ACHN (cell line): ENCODE measurements around the gene CD209.

Source experiments
- DNase-seq: peaks from one replicate; pipeline ENCODE4 v3.0.0-alpha.2; 2015
- in situ Hi-C: cut with HindIII; loops from 2 replicates; pipeline ENCODE4 v1.10.0; 2017; ENCODE audit warnings: low sequenced_read_pairs, low pct_ligation_motif_present, low pct_unique_long_range_greater_than_20kb

The CD209 gene

DNA sequence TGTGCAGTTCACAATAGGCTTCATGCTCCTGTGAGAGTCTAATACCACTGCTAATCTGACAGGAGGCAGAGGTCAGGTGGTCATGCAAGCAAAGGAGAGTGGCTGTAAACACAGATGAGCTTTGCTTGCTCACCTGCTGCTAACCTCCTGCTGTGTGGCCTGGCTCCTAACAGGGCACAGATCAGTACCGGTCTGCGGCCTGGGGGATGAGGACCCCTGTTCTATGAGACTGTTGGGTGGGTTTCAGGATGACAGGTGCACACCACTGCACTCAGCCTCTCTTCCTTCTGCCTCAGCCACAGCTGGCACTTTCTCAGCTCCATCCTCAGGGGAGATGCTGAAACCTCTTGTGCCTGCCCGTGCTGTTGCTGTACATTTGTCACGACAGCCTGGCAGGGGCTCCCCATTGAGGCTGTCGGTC is 25.1 kb downstream of the CD209 start:
- in situ Hi-C loops, result no loop called here
- no peak for DNase-seq

DNA sequence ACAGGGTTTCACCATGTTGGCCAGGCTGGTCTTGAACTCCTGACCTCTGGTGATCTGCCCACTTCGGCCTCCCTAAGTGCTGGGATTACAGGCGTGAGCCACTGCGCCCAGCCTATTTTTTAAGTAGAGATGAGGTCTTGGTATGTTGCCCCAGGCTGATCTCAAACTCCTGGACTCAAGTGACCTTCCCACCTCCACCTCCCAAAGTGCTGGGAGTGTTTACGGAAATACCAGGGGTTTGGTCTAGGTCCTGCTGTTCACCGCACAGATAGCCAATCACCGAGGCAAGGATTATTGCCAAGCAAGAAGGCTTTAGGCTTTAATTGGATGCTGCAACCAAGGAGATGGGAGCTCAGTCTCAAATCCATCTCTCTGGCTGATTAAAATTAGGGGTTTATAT is 27.0 kb downstream of the CD209 start:
- in situ Hi-C loops, result no loop called here
- DNase-seq, result no peak

DNA sequence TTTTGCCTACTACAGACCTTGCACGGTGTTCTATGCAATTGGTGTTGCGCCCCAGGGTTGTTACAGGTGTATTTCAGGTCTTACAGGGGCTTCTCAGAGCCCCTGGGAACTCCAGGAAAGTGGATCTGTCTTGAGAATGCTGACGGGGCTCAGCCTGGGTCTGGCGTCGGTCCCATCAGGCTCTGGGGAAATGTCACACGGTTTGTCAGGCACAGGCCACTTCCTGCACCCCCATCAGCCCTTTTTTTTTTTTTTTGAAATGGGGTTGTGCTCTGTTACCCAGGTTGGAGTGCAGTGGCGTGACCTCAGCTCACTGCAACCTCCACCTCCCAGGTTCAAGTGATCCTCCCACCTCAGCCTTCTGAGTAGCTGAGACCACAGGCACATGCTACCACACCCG is 28.7 kb downstream of the CD209 start:
- in situ Hi-C loops, result no loop called here
- DNase-seq, result no peak

DNA sequence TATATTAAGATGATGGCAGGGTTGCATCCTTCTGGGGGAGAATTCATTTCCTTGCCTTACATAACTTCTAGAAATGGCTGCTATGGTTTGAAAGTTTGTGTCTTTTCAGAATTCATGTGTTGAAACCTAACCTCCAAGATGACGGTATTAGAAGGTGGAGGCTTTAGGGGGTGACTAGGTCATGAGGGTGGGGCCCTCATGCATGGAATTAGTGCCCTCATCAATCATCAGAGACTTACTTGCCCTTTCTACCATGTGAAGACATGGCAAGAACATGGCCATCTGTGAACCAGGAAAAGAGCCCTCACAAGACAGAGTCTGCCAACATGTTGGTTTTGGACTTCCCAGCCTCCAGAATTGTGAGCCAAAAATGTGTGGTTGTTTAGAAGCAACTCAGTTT is 30.6 kb downstream of the CD209 start:
- no peak for DNase-seq
- in situ Hi-C loops, result no loop called here

DNA sequence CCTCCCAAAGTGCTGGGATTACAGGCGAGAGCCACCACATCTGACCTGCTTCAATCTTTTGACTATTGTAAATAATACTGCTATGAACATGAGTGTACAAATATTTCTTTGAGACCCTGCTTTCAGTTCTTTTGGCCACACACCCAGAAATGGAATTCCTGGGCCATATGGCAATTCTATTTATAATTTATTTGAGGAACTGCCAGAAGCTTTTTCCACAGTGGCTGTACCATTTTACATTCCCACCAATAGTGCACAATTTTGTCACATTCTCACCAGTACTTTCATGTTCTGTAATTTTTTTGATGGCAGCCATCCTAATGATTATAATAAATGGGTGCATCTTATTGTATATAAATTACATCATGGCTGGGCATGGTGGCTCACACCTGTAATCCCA is 31.7 kb downstream of the CD209 start:
- DNase-seq, result no peak
- in situ Hi-C loops, result no loop called here

DNA sequence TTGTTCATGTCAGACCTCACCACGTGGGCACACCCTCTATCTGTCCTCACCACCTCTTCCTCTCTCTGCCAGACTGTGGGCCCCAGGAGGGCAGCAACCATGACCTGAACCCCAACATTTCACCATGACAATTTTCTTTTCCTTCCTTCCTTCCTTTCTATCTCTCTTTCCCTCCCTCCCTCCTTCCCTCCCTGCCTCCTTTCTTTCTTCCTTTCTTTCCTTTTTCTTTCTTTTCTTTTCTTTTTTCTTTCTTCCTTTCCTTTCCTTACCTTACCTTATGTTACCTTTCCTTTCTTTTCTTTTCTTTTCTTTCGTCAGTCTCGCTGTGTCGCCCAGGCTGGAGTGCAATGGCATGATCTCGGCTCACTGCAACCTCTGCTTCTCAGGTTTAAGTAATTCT is 36.7 kb downstream of the CD209 start:
- DNase-seq, result no peak
- in situ Hi-C loops, result no loop called here

DNA sequence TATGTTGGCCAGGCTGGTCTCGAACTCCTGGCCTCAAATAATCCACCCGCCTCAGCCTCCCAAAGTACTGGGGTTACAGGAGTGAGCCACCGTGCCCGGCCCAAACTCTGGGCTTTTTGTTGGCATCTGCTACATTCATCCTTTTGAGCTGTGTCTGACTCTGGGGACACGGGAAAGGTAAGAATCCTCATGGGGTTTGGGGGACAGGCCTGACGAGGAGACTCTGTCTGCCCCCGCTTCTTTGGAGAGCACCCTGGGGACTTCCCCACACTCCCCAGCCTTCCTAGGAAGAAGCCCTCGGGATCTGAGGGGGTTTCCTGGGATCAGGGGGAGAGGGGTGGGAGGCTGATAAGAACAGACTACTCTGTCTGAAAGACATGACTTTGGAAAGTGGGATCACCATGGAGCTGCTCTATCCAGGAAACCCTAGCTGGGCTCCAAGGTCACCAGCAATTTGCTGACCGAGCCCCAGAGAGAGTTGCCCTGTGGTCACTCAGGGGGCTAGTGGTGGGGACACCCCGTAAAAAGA is 37.3 kb downstream of the CD209 start:
- in situ Hi-C loops, result no loop called here
- no peak for DNase-seq

DNA sequence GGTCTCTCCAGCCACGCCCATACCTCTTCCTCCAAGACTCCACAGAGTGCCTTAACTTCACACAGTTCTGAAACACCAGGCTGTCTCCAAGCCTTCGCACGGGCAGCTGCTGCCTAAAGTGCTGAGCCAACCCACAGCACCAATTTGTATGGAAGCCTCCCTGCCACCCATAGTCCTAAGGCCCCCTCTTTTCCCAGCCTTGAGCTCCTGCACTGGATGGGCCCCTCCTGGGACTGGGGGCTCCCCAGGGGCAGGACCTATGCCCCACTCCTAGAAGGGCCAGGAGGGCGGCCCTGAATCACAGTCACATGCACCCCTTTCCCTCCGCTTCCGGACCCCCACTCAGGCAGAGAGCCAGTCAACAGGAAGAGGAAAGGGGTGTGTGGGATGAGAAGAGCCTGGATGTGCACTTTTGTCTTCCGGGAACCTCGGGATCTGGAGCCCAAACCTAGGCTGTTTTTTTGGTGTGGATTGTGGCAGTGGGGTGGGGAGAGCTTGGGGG is 40.3 kb downstream of the CD209 start:
- DNase-seq, result no peak
- in situ Hi-C loops, result no loop called here

DNA sequence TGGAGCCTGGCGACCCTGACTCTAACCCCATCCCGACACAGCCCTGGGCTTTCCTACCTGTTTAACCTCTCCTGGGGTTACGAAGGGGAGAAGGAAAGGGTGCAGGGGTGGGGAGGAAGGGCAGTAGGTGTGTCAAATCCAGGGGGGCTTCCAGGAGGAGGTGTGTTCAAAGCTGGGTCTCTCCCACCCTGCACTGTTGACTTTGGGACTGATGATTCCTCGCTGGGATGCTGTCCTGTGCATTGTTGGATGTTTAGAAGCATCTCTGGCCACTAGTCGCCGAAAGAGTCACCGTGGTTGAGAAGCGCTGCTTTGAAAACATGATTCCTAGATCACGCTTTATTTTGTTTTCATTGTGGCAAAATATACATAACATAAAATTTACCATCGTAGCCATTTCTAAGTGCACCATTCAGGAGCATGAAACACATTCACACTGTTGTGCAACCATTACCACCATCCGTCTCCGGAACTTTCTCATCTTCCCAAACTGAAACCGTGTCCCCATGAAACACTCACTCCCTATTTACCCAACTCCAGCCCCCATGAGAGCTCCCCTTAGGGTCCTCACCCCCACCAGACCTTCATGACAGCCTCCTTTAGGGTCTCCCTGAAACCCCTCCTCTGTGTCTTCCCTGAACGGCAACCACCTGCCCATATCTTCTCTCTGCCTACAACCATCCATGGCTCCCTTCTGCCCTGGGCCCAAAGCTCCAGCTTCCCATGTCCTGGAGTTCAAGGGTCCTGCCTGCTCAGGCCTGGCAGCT is 41.0 kb downstream of the CD209 start:
- DNase-seq, result no peak
- in situ Hi-C loops, result no loop called here

DNA sequence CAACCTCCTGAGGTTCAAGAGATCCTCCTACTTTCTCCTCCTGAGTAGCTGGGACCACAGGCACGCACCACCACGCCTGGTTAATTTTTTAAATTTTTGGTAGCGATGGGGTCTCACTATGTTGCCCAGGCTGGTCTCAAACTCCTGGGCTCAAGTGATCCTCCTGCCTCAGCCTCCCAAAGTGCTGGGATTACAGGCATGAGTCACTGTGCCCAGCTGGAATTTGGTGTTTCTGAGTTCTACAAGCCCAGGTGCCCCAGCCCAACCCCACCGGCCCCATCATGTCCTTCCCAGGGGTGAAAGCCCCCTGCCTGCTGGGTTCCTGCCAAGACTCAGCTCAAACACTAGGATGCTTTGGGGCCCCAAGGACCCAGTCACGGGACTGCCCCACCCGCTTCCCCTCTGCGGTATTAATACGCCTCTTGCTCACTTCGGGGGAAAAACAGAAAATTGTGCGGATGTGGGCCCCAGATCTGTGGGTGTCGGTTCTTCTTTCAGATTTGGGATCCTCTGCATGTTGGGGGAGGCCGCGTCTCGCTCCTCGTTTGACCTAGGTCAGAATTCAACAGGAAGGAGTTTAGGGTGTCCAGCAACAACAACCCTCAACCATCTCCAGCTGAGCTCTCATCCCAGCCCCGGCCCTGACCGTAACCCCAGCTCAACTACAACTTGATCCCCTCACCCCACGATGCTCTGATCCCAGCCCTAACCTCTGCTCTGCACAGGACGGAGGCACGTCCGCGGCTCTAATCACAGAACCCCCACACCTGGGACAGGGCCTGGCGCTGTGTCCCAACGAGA is 41.7 kb downstream of the CD209 start:
- in situ Hi-C loops, result no loop called here
- DNase-seq, result no peak

DNA sequence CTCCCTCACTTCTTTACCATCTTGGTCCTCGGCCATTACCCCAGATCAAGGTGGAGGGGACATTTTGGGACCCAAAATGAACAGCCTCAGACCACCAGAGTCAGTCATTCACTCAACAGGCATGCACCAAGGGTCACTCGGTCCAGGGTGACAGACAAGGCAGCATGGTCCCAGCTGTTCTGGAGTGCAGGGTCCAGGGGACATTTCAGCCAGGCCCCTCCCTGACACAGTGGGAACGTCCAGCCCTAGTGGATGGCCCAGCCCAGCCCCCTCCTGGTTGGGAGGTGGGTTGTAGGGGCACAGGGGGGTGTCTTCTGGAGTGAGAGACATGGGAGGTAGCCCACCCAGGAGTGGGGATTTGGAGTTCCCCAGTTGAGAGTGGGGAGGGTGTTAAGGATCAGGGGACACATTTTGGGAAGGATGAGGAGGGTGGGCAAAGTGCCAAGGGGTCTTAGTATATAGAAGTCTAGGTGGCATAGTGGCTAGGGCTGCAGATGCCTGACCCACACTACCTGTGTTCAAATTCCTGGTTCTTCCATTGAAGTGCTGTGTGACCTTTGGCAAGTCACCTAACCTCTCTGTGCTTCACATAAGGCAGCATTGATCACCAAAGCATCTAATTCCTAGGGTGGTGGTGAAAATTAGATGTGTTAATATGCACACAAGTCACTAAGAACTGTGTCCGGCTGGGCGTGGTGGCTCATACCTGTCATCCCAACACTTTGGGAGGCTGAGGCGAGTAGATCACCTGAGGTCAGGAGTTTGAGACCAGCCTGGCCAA is 42.9 kb downstream of the CD209 start:
- DNase-seq, result no peak
- in situ Hi-C loops, result no loop called here

DNA sequence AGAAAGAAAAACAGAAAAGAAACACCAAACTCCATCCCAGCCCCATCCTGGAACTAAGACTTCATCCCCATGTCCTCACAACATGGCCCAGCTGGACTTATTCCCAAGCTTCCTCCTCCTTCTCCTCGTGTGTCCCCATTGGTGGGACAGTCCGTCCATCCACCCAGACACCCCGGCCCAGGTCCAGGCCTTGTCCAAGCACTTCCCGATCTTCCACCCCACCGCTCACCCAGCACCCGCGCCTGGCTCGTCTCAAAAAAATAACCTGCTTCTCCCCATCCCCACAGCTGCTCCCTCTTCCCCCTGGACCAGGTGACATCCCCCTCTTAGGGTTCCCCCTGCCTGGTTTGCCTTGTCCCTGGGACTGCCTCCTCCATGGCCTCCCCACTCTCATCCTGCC is 44.0 kb downstream of the CD209 start:
- DNase-seq, result no peak
- in situ Hi-C loops, result no loop called here

DNA sequence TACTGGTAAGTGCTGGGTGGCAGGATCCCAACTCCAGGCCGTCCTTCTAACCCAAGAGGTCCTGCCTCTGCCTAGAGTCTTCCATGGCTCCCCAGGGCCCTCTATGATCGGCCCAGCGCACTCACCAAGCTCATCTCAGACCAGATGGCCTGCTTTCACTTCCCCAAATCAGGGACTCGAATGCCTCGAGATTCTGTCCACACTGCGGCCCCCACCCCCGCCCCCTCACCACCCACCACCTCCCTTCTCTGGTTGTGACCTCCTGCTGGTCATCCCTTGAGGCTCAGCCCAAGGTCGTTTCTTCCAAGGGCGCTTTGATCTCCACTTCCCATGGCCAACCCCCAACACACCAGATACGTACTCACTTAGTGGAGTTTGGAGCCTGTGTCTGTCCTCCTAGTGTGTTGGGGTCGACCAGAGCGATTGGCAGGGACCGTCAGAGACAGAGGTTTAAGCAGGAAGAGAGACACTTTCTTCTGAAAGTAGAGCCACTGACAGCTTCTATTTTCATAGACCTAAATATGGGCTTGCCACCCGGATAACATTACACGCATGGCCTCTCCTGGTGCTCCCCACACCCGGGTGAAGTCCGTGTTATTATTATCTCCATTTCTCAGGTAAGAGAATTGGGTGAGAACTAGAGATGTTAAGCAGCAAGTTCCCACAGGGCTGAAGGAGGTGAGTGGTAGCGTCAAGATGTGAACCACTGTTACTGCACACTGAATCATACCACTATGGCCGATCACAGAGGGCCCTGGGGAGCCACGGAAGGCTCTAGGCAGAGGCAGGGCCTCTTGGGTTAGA is 45.5 kb downstream of the CD209 start, which contains the start of gene FCER2:
FCER2 (minus strand) TSS at position 478 of the 804 bp plus-strand sequence. CDS start 2,371 bp downstream, outside the sequence.
- in situ Hi-C loops, result no loop called here
- no peak for DNase-seq

DNA sequence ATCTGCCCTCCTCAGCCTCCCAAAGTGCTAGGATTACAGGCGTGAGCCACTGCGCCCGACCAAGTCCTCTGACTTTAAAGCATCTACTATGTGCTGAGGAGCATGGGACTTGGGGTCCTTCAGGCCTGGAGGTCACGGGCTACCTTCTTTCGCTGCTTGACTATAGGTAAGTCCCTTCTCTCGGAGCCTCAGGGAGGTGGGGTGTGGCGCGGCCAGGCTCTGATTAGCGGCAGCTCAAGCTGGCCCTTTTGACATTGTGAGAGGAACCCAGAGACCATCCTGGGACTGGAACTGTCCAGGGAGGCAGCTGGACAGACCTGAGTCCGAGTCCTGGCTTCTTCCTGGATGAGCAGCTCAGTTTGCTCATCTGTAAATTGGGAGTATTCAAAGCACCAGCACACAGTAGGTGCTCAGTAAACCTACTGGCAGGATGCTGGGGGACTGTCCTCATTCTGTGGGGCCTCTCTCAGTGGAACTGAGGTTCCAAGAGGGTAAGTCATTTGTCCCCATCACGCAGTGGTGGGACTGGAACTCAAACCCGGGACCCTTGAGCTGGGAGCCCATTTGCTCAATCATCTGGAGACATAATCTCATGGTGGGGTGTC is 46.2 kb downstream of the CD209 start:
- in situ Hi-C loops, result no loop called here
- no peak for DNase-seq

DNA sequence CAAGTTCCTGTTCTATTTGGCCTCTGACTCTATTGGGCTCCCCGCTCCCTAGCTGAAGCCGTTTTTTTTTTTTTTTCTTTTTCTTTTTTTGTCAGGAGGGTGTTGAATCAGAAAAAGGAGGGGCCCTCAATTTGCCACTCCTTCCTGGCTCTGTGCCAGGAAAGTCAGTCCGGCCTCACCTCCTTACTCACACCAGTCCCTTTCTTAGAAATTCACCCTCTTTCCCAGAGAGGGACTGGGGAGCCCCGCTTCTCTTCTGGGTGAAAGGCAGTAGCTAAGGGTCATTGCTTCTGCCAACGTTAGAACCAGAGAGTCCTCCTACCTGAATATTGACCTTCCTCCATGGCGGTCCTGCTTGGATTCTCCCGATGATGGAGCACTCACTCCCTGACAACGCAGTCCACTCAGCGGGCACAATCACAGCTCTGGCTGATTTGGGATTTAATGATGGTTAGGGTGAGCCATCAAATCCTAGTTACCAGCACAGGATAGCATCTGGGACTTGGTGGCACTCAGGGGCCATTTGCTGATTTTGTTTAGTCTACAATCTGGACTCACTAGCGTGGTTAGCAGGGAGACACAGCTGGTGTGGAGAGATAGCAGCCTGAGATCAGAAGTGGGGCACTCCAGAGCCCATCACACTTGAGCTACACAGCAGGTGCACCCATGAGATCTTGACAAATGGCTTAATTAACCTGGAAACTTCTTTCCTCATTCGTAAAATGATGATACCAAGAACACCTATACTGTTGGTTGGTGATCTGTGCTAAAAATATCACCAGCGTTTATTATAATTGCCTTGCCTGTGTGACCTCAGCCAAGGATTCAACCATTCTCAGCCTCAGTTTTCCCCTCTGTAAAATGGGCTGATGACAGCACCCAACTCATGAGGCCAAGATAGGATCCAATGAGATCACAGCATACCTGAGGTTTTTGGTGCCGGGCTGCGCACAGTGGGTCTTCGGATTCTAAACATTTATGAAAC is 47.6 kb downstream of the CD209 start:
- no peak for DNase-seq
- in situ Hi-C loops, result no loop called here

DNA sequence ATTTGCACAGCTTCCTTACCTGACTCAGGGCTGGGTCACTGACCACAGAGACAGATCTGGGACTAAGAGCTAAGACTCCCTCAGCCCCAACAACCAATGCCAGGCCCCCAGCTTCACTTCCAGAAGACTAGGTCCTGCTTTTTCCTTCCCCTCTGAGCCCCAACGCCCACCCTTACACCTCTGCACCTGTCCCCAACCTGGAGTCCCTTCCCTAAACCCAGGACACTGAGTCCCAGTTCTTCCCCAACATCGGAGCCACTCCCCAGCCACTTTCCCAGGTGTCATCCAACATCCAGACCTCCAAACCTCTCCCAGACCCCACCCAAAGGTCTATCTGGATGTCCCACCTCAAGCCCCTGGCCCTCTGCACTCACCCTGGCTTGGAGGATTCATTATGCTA is 48.3 kb downstream of the CD209 start:
- in situ Hi-C loops, result no loop called here
- DNase-seq, result no peak

DNA sequence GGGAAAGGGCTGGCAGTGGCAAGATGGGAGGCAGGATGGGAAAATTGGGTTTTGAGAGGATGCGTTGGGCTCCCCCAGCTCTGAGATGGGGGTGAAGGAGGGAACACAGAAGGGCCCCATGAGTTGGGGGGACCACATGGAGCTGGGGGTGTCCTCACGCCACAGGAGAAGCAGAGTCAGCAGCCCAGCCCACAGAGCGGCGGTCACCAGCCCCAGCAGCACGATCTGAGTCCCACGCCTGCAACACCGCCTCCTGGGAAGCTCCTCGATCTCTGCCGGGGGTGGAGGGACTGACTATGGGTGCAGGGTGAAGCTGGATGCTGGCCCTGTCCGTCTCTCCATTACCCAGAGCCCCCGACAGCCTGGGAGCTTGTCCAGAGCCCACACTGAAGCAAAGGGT is 48.8 kb downstream of the CD209 start:
- in situ Hi-C loops, result no loop called here

More for the DNA sequence above, 48.8 kb downstream of the CD209 start:
- DNase-seq, result no peak
